Measurements from ENCODE around the gene PTPRR. TPM values are rescaled to one million over a fixed set of nuclear protein-coding genes. Genes with fewer than 3 reads are reported as not detected.

PTPRR gene
- total and polyA plus RNA-seq, 2 donors (not counting 3 experiments of a cell fraction or from before 2014, with no cell fraction given): 0.46 to 1.1 TPM

- Histone ChIP-seq H3K36me3 (ENCODE audit: control insufficient read depth in 2 of 2, extremely low read depth in 1 of 2, insufficient read depth in 2 of 2, low read length in 2 of 2) (no peaks in the 10 kb centered on the region), H3K9me3 (replicated peaks; ENCODE audit: control insufficient read depth, insufficient read depth, low read length) (no peaks in the 10 kb centered on the region), H3K27ac (ENCODE audit: insufficient read depth, low read depth, low read length) (no peak overlapping the region), H3K9ac (replicated peaks; ENCODE audit: extremely low read depth, insufficient read depth, low read length) (no peak overlapping the region), H3K4me1 (ENCODE audit: control insufficient read depth, extremely low read depth, insufficient read depth, low read length) (no peaks in the 10 kb centered on the region), H3K79me2 (ENCODE audit: control insufficient read depth, insufficient read depth, low read length) (no peaks in the 10 kb centered on the region), H3K4me3 (replicated peaks in 1 of 3; ENCODE audit: insufficient read depth in 1 of 3, low read depth in 1 of 3, low read length in 3 of 3) (no peak overlapping the region), H4K20me1 (replicated peaks; ENCODE audit: control insufficient read depth, extremely low read depth, insufficient read depth, low read length) (no peaks in the 10 kb centered on the region), H3K4me2 (ENCODE audit: insufficient read depth, low read length) (no peak overlapping the region), H2AFZ (ENCODE audit: low read depth, low read length) (no peak overlapping the region), H3K27me3 (ENCODE audit: control insufficient read depth in 2 of 2, insufficient read depth in 2 of 2, low read length in 2 of 2) (peaks cover 6 to 12% of the 10 kb centered on the region in 2 experiments), H3K9me1 (replicated peaks; ENCODE audit: control insufficient read depth, extremely low read depth, insufficient read depth, low read length) (no peaks in the 10 kb centered on the region)
- dilution Hi-C loops (cut with MboI; ENCODE audit: extremely low pct_ligation_motif_present, low sequenced_read_pairs) (no loop called here), intact Hi-C loops (cut with micrococcal nuclease) (no loop called here)
- FAIRE-seq (no peak), DNase-seq (ENCODE audit: low read depth, low spot score) (no peak)
- no TSS peak for BruUV-seq (replicated peaks)
- no peak for TF ChIP-seq JUN (IDR thresholded peaks at IDR 0.05; ENCODE audit: borderline replicate concordance, insufficient read depth, insufficient read length, low read depth)
- TF ChIP-seq GATA2 (IDR thresholded peaks at IDR 0.05; ENCODE audit: insufficient read depth, insufficient read length, low read depth, low read length): no peak
- no peak for TF ChIP-seq CTCF (IDR thresholded peaks at IDR 0.05; ENCODE audit: extremely low read depth in 1 of 2, insufficient read depth in 1 of 2, low read depth in 1 of 2, low read length in 2 of 2)
- TF ChIP-seq EZH2 (IDR thresholded peaks at IDR 0.05; ENCODE audit: borderline replicate concordance, low read depth, low read length, severe bottlenecking): no peak
- no peak for TF ChIP-seq MYC (IDR thresholded peaks at IDR 0.05; ENCODE audit: low read depth, low read length)
- no peak for TF ChIP-seq POLR2A (IDR thresholded peaks at IDR 0.05; ENCODE audit: low read depth, low read length)
- ChIA-PET POLR2A (no interaction called here), CTCF (no interaction called here)
Observed at GRCh38 chr12:70919176-70919575, 1.4 kb downstream of the PTPRR start.

GRCh38 chr12:70918321-70918720 is 2.2 kb downstream of the PTPRR start:
- H3K9me1 ChIP-seq (replicated peaks; ENCODE audit: control insufficient read depth, extremely low read depth, insufficient read depth, low read length): no peaks in the 10 kb centered on the region
- FAIRE-seq (no peak), DNase-seq (ENCODE audit: low read depth, low spot score) (no peak)
- intact Hi-C loops (cut with micrococcal nuclease) (no loop called here), dilution Hi-C loops (cut with MboI; ENCODE audit: extremely low pct_ligation_motif_present, low sequenced_read_pairs) (no loop called here)
- no peak overlapping the region for H3K27ac ChIP-seq (ENCODE audit: insufficient read depth, low read depth, low read length)
- no peaks in the 10 kb centered on the region for H4K20me1 ChIP-seq (replicated peaks; ENCODE audit: control insufficient read depth, extremely low read depth, insufficient read depth, low read length)
- H3K36me3 ChIP-seq (ENCODE audit: control insufficient read depth in 2 of 2, extremely low read depth in 1 of 2, insufficient read depth in 2 of 2, low read length in 2 of 2): no peaks in the 10 kb centered on the region
- BruUV-seq (replicated peaks): no TSS peak
- H3K4me3 ChIP-seq (replicated peaks in 1 of 3; ENCODE audit: insufficient read depth in 1 of 3, low read depth in 1 of 3, low read length in 3 of 3): no peak overlapping the region
- TF ChIP-seq MYC (IDR thresholded peaks at IDR 0.05; ENCODE audit: low read depth, low read length) (no peak), CTCF (IDR thresholded peaks at IDR 0.05; ENCODE audit: extremely low read depth in 1 of 2, insufficient read depth in 1 of 2, low read depth in 1 of 2, low read length in 2 of 2) (no peak), GATA2 (IDR thresholded peaks at IDR 0.05; ENCODE audit: insufficient read depth, insufficient read length, low read depth, low read length) (no peak)
- POLR2A ChIA-PET: no interaction called here
- no peaks in the 10 kb centered on the region for H3K4me1 ChIP-seq (ENCODE audit: control insufficient read depth, extremely low read depth, insufficient read depth, low read length)
- H3K79me2 ChIP-seq (ENCODE audit: control insufficient read depth, insufficient read depth, low read length): no peaks in the 10 kb centered on the region
- no peak overlapping the region for H2AFZ ChIP-seq (ENCODE audit: low read depth, low read length)
- H3K9ac ChIP-seq (replicated peaks; ENCODE audit: extremely low read depth, insufficient read depth, low read length): no peak overlapping the region
- peaks cover 6 to 12% of the 10 kb centered on the region in 2 experiments for H3K27me3 ChIP-seq (ENCODE audit: control insufficient read depth in 2 of 2, insufficient read depth in 2 of 2, low read length in 2 of 2)
- CTCF ChIA-PET: no interaction called here
- H3K4me2 ChIP-seq (ENCODE audit: insufficient read depth, low read length): no peak overlapping the region
- no peaks in the 10 kb centered on the region for H3K9me3 ChIP-seq (replicated peaks; ENCODE audit: control insufficient read depth, insufficient read depth, low read length)
